COR-L47 (cell line): ENCODE results near the gene GABRA4.

Experiments
- DNase-seq: peaks from one replicate; lab custom pipeline; 2025; lab: John Stamatoyannopoulos, UW

GABRA4 gene

GRCh38 chr4:46993075-46994006, at the start of gene GABRA4:
Gene GABRA4 (minus strand): TSS chr4:46993581. CDS start chr4:46993424, 157 bp downstream.
- DNase-seq: peak; percentile 6

- DNase-seq: no peak
Measured at GRCh38 chr4:47040828-47041227, 47.4 kb upstream of the GABRA4 start.

- no peak for DNase-seq
Measured at GRCh38 chr4:47038263-47038662, 44.9 kb upstream of the GABRA4 start.

GRCh38 chr4:47032405-47033106, 39.2 kb upstream of the GABRA4 start:
- DNase-seq: peak; percentile 59

- DNase-seq: peak; percentile 9
Measured at GRCh38 chr4:47031751-47032404, 38.5 kb upstream of the GABRA4 start.

GRCh38 chr4:47031011-47031678, 37.8 kb upstream of the GABRA4 start, which contains the start of gene GABRB1:
Gene GABRB1 (plus strand): TSS chr4:47031567.
- DNase-seq: peak; percentile 37

- no peak for DNase-seq
Measured at GRCh38 chr4:47017494-47017893, 24.1 kb upstream of the GABRA4 start.

- DNase-seq: no peak
Measured at GRCh38 chr4:47017081-47017480, 23.7 kb upstream of the GABRA4 start.

GRCh38 chr4:47013373-47013772, 20.0 kb upstream of the GABRA4 start:
- no peak for DNase-seq

GRCh38 chr4:47012676-47013075, 19.3 kb upstream of the GABRA4 start:
- DNase-seq: no peak

- DNase-seq: no peak
Measured at GRCh38 chr4:47010912-47011446, 17.6 kb upstream of the GABRA4 start.

- DNase-seq: no peak
Measured at GRCh38 chr4:47010347-47010911, 17.0 kb upstream of the GABRA4 start.

- peak; percentile 34 for DNase-seq
Measured at GRCh38 chr4:47002580-47002979, 9.2 kb upstream of the GABRA4 start.

- DNase-seq: no peak
Measured at GRCh38 chr4:47000406-47000805, 7.0 kb upstream of the GABRA4 start.

GRCh38 chr4:46999566-46999965, 6.2 kb upstream of the GABRA4 start:
- no peak for DNase-seq

GRCh38 chr4:46994007-46994405, 625 bp upstream of the GABRA4 start:
- DNase-seq: no peak

- no peak for DNase-seq
Measured at GRCh38 chr4:46992338-46992737, 1.0 kb downstream of the GABRA4 start.

- DNase-seq: no peak
Measured at GRCh38 chr4:46986922-46987638, 6.3 kb downstream of the GABRA4 start.

- DNase-seq: no peak
Measured at GRCh38 chr4:46984781-46985180, 8.6 kb downstream of the GABRA4 start.

GRCh38 chr4:46980851-46981250, 12.5 kb downstream of the GABRA4 start:
- no peak for DNase-seq

GRCh38 chr4:46979726-46980125, 13.7 kb downstream of the GABRA4 start:
- DNase-seq: no peak
